GM18907 (cell line): ENCODE data around the gene GPRC5C.

Experiments used
- ATAC-seq: cut with Tn5 transposase; IDR thresholded peaks from one replicate; pipeline ENCODE4 v1.9.1; 2021; ENCODE audit warnings: mild to moderate bottlenecking, moderate library complexity; ENCODE audit not compliant: unreplicated experiment

GPRC5C gene

GRCh38 chr17:74430706-74431567 is 951 bp upstream of the GPRC5C start:
- peak; percentile 62 for ATAC-seq

GRCh38 chr17:74432424-74432690 is 469 bp downstream of the GPRC5C start:
- no peak for ATAC-seq

DNA sequence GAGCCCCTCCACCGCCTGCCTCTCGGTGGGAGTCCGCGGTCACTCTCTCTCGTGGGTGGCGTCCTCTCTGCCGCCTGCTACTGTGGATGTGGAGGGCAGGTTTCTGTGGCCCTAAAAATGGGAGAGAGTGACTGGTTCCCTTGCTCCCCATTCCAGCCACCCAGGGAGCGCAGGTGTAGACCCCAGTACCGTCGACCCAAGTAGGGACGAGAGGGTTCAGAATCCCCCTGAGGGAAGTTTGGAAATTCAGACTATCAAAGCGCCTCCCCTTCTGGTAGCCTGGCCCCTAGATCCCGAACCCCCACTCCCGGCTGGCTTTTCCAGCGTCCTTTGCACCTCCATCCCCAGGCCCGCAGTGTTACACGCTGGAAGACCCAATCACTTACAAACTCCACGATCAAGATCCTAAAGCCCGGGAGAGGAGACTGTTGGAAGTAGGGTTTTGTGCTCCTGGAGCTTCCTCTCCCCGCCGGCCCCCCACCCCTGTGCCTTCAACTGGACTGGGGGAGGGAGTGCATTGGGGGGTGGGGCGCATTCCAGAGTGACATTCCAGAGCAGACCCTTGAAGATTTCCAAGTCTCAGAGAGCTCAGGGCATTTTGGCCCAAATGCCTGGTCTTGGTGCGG is 991 bp downstream of the GPRC5C start:
- ATAC-seq, result no peak

- no peak for ATAC-seq
Measured at GRCh38 chr17:74433421-74434121, 1.7 kb downstream of the GPRC5C start.

DNA sequence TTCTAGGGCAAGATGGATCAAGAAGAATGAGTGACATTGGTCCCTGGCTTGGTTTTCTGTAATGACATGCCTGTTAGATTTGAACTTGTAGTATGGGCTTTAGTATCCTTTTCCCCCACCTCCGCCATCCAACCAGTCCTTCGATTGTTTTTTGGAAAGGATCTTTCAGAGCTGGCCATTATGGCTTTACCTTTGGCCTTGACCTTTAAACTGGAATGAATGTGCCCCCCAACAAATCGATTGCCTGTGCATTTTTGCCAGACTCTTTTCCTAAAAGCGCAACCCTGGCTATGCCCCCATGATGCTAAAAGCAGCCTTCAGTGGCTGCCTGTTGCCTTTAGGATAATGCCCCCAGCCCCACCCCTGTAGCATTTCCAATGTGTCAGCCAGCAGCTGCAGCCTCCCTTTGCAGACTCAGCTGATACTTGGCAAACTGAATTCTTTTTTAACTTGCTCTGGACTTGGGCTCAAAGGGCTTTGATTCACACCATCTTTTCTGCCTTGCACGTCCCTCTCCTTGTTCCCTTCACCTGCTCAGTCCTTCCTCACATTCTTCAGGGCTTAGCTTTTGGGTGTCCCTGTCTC is 4.0 kb downstream of the GPRC5C start:
- ATAC-seq, result no peak

DNA sequence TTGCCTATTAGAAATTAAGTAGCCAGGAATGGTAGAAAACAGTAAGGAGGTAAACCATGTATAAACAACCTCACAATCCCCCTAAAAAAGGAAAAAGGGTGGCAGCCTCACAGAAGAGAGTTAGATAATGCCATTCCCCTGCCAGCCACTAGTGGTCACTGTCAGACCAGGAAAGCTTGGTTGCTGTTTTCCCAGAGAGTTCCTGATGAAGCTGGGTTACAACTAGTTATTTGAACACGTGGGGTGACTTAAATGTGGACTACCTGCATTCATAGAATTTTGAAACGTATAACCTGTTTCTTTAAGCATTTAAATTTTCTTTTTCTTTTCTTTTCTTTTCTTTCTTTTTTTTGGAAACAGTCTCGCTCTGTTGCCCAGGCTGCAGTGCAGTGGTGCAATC is 5.8 kb downstream of the GPRC5C start:
- no peak for ATAC-seq

GRCh38 chr17:74439691-74440567 is 8.0 kb downstream of the GPRC5C start:
- no peak for ATAC-seq

DNA sequence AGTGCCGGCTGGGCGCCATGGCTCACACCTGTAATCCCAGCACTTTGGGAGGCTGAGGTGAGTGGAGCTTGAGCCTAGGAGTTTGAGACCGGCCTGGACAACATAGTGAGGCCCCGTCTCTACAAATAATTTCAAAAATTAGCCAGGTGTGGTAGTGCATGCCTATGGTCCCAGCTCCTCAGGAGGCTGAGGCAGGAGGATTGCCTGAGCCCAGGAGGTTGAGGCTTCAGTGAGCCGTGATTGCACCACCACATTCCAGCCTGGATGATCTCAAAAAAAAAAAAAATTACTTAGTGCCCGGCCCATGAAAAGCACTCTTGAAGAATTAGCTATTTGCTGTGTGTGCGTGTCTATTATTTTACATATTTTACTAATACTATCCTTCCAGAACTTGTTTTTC is 9.6 kb downstream of the GPRC5C start:
- no peak for ATAC-seq

GRCh38 chr17:74442291-74442669 is 10.4 kb downstream of the GPRC5C start:
- no peak for ATAC-seq

DNA sequence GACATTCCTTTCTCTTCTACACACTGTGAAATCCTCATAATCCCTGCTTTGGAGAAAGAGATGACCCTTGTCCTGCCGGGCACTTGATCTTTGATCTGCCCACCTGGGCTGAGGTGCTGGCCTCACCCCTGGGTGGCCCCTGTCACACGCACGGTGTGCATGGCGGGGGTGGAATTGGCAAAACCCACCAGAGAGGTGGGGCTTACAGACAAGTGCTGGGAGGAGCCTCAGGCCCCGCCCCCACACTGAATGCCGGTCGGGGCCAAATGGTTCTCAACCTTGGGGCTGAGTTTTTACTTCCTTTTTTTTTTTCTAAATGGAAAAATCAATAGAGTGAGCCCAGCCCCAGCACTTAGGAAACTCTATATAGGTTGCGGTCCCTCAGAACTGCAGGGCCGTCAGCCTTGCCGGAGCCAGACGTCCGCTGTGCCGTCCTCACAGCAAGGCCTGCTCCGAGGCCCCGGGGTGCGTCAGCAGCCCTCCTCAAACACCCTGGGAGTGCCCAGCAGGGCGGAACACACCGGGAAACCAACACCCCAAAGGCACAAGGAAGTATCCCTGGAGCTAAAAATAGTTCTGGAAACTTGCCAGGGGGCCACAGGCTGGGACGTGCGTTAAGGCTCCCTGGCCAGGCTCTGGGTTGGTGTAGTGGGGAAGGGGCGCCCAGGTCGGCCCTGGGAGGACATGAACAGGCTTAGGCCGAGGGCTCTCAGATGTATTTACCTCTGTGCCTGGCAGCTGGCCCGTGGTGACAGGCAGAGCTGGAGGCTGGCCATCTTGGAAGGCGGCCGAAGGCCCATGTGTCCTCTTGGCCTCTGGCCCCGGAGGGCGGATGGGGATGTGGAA is 11.0 kb downstream of the GPRC5C start:
- peak; percentile 61 for ATAC-seq

GRCh38 chr17:74443516-74444296 is 11.8 kb downstream of the GPRC5C start:
- no peak for ATAC-seq

GRCh38 chr17:74444406-74444805 is 12.5 kb downstream of the GPRC5C start:
- no peak for ATAC-seq

GRCh38 chr17:74445158-74445557 is 13.3 kb downstream of the GPRC5C start:
- ATAC-seq, result no peak

DNA sequence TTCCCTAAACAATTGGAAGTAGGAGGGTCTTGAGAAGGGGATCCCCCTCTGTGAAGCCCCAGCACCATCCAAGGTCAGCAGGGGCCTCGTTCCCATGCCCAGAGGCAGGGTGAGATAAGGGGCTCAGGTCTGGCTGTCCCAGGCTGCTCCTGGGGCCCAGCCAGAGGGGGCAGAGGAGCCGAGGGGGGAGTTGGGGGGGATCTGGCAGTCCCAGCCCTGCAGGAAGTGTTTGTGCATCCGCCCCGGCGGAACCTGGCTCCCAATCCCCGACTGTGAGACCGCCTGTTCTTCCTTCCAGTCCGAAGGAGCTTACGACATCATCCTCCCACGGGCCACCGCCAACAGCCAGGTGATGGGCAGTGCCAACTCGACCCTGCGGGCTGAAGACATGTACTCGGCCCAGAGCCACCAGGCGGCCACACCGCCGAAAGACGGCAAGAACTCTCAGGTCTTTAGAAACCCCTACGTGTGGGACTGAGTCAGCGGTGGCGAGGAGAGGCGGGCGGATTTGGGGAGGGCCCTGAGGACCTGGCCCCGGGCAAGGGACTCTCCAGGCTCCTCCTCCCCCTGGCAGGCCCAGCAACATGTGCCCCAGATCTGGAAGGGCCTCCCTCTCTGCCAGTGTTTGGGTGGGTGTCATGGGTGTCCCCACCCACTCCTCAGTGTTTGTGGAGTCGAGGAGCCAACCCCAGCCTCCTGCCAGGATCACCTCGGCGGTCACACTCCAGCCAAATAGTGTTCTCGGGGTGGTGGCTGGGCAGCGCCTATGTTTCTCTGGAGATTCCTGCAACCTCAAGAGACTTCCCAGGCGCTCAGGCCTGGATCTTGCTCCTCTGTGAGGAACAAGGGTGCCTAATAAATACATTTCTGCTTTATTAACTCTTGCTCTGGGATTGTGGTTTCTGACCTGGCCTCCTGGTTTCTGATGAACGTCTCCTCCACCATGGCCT is 14.9 kb downstream of the GPRC5C start:
- peak; percentile 50 for ATAC-seq

DNA sequence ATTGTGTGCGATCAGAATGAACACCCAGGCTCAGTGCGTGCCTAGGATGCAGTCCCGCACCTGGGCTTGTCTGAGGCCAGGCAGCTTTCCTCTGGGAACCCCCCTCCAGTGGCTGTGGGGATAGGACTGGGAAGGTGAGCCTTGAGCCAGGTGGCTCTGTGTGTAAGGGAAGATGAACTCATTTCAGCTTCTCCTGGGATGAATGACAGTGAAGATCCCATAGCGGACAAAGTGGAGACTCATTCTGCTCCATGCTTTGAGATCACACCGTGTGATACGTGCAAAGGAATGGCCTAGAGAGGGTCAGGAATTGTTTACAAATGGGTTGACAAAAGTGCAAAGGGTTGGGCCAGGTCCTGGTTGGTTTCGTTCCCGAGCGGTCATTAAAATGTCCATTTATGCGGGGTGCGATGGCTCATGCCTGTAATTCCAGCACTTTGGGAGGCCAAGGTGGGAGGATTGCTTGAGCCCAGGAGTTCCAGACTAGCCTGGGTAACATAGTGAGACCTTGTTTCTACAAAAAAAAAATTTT is 15.8 kb downstream of the GPRC5C start:
- ATAC-seq, result no peak

DNA sequence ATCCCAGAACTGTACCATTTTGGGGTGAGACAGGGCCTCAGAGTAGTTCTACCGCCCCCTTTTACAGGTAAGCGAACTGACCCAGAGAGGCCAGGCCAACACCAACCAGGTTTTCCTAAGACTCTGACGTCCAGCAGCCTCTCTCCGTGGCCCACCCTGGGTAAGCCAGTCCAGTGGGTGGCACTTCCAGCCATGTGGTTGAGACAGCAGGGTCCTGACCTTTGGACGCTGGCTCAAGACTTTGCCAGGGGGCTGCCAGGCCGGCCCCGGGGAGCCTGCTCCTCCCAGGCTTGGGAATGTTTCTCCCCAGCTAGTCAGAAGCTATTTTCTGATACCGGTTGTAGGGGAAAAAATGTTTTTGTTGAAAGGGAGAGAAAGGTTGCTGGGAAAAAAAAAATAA is 16.9 kb downstream of the GPRC5C start:
- ATAC-seq, result no peak

DNA sequence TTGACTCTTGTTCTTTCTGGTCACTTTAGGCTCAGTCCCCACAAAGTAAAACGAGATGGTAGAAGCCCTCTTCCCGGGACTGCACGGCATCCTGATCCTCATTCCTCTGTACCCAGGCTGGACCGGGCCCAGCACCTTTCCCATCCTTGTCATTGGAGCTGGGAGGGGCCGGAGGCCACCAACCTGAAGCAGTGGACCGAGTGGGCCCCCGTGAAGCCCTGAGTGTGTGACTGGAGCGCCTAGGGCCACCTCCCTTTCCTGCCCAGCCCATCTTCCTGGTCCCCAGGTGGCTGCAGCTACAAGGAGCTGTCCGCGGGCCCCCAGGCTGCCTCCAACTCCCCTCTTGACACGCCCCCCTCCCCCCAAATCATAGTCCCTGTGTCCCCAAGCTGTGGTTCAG is 17.4 kb downstream of the GPRC5C start:
- no peak for ATAC-seq

DNA sequence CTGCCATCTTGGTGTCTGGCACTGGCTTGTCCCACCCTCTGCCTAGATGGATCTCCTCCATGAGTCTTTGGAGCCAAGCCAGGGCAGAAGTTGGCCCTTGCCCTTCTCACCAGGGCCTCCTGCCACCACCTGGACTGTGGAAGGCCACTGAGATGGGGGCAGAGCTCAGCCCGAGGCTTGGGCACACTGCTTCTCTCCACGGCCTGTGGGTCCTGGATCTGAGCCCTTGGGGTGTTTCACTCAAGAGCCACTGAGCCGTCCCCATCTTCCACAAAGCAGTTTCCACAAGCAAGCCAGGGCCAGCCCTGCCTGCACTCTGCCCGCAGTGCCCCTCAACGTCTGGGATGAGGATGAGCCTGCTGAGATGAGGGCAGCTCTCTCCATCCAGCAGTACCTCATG is 17.9 kb downstream of the GPRC5C start:
- ATAC-seq, result no peak
